NOMO-1 treated with dmso at 0.1 percent for 144 hours (cell line): ENCODE results near the gene ELP1.
"Not testable (repeated sequence)": the region's sequence is repeated elsewhere in the genome, so short reads cannot be mapped to it uniquely, and the experiment has no call there.

Experiments
- DNase-seq: peaks from one replicate; lab custom pipeline; 2025; ENCODE audit not compliant: unreplicated experiment; lab: John Stamatoyannopoulos, UW

The ELP1 gene

DNA sequence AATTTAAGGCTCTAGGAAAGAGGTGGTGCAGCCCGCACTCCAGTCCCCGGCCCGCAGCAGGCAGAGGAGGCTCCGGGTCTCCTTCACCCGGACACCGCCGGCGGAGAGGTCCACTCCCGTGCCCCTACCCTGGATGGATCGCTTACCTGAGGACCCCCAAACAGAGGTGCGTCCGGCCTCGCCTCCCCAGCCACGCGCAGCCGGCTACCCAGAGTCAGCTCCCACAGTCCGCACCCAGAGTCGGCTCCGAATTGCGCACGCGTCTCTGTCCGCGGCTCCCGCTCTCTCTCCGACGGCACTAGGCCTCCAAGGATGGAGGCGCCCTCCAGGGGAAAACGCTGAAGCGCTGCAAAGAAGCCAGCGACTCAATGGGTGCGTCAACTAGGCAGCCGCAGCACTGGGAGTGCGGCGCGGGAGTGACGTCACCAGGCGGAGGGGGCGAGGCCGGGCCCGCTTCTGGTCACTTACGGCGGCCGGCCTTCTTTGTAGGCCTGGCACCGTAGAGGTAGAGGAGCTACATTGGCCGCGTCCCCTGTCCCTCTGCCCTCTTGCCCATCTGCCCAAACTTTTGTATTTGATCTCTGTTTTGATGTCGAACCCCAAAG, at the start of gene ELP1:
TSS of gene ELP1 (minus strand) at position 407 of the 605 bp plus-strand sequence. CDS start 2,978 bp downstream, outside the sequence.
- DNase-seq: peak; percentile 89

GRCh38 chr9:108980893-108981292, 47.0 kb upstream of the ELP1 start:
- no peak for DNase-seq

GRCh38 chr9:108978205-108978604, 44.3 kb upstream of the ELP1 start:
- no peak for DNase-seq

GRCh38 chr9:108973895-108974294, 40.0 kb upstream of the ELP1 start:
- DNase-seq: no peak

DNA sequence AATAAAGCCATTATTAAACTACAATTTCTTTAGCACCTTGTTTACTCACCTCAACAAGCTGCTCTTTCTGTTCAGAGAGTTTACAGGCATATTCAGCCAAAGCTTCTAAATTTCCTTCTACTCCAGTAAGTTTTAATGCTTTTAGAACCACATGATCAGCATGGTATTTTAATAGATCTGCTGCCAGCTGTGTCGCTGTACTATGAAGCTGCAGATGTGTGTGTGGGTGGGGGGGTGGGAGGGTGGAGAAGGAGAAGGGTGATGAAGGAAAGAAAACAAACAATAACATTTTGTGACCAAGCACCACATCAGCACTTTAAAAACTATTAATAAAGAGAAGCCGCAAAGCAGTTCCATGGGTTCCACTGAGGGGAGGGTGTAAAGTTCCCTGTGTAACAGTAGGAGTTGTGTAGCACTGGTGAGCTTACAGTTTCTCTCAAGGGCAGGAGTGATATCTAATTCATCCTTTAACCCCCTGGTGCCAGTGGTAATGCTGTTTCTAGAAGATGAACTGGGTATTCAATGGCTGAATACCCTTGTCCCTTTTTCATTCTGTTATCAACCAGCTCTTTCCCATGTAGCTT, 38.8 kb upstream of the ELP1 start:
- no peak for DNase-seq

DNA sequence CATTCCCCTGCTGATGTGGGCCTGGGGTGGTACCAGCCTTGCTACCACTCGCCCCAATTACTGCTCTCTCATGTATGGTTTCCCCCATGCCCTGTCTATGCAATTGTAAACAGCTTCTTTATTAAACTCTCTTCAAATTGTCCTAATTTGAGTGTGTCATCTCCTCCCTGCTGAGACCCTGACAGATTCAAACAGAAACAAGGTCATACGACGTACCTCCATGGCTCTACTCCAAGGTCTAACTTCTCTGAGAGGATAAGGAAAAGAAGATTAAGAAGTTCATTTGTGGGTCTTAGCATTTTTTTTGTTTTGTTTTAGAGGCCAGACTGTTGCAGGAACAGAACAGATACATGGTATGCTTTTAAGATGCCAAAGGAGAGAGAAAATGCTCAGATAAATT, 38.3 kb upstream of the ELP1 start:
- DNase-seq: no peak

DNA sequence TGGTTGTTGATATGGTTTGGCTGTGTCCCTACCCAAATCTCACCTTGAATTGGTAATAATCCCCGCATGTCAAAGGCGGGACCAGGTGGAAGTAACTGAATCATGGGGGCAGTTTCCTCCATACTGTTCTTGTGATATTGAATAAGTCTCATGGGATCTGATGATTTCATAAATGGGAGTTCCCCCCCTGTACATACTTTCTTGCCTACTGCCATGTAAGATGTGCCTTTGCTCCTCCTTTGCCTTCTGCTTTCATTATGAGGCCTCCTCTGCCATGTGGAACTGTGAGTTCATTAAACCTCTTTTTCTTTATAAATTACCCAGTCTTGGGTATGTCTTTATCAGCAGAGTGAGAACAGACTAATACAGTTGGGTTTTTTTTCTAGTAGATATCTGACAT, 37.5 kb upstream of the ELP1 start:
- not testable (repeated sequence) for DNase-seq

- DNase-seq: no peak
These were observed 34.0 kb upstream of the ELP1 start for GRCh38 chr9:108967916-108968315.

GRCh38 chr9:108963459-108964143, 29.7 kb upstream of the ELP1 start:
- no peak for DNase-seq

DNA sequence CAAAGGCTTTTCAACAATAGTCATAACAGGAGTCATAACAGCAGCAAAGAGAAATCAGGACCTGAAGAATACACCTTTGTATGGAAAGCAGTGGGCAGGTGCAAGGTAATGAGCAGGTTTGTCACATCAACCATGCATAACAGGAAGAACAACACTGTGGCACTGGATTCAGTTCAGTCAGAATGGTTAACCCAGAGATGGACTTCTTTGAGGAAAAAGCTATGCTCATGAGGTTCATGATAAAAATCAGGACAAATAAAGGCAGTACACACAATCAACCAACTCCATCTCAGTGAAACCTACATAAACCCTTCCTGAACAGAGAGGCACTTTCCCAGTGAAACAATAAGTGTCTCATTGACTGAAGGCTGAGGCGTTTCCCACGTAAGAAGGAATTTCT, 27.2 kb upstream of the ELP1 start:
- DNase-seq: no peak

- DNase-seq: no peak
These were observed 26.4 kb upstream of the ELP1 start for GRCh38 chr9:108960331-108960730.

DNA sequence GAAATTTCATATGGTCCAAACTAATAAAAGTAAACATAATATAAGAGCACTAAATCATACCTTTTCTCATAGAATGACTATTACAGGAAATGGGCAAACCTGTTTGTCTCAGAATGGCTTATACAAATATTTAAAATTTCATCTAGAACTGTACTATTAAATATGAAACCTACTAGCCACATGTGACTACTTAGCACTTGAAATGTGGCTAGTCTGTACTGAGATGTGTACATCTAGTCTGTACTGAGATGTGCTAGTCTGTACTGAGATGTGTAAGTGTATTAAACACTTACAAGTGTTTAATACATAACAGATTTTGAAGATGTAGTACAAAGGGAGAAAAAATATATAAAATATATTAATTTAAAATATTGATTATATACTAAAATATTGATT, 22.7 kb upstream of the ELP1 start:
- no peak for DNase-seq

- no peak for DNase-seq
These were observed 22.2 kb upstream of the ELP1 start for GRCh38 chr9:108956022-108956630.

- DNase-seq: peak; percentile 6
These were observed 20.2 kb upstream of the ELP1 start for GRCh38 chr9:108953983-108954574.

DNA sequence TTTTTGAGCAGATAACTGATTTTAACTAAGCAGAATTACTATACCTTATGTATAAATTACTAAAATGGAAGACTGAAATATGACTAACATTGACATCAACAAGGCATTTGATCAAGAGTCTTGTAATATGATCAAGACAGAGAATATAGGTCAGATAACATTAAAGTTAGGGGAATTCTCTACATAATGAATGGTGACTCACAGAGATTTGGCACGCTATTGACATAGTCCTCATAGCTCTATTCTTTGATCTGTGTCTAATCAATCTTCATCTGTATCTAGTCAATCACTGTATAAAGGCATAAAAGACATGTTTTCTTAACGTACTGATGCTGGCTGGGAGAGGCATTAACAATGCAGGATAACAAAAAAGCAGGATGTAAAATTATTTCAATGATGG, 17.7 kb upstream of the ELP1 start:
- DNase-seq: no peak

GRCh38 chr9:108950168-108950567, 16.2 kb upstream of the ELP1 start:
- no peak for DNase-seq

DNA sequence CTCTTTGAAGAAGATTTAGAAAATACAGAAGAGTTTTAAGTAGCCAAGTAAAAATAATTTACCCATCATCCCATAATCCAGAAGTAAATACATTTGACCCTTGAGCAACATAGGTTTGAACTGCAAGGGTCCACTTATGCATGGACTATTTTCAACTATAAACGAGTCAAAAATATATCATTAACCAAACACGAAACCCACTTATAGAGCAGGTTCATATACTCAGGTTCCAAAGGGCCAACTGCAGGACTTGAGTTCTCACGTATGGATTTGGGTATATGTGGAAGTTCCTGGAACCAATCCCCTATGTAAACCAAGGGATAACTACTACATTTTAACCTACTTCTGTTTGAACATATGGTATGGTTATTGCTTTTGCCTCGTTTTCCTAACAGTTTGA, 6.1 kb upstream of the ELP1 start:
- no peak for DNase-seq

- DNase-seq: no peak
These were observed 3.8 kb upstream of the ELP1 start for GRCh38 chr9:108937561-108938305.

- DNase-seq: peak; percentile 82
These were observed 484 bp upstream of the ELP1 start, which contains the start of gene ABITRAM for GRCh38 chr9:108934323-108934893. Gene ABITRAM (plus strand): TSS chr9:108934400. CDS start chr9:108934487, 87 bp downstream.

DNA sequence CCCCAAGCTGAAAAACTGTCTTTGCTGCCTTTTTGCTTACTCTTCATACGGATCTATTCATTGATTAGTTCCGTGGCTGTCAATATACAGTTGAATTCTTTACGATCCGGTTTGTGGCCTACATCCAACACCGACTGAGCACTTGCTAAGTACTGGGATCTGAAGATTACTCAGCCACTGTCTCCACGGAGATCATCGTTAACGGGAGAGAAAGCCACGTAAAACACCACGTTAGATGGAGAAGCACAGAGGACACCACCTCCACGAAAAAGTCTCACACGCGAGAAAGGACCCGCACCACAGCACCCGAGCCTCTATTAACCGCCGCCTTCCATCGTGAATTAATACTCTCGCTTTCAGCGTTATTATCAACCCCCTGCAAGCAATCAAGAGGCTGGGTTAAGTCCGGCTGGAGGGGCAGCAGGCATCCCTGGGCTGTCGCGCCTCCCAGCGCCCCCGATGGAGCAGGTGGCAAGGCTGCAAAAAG, 650 bp downstream of the ELP1 start:
- DNase-seq: no peak
